SU-DHL-6 (cell line): ENCODE data around the gene MSX1.

Experiments used
- H2AFZ ChIP-seq: fragments of 200-600 bp; sonication (generic); 2 replicates; pipeline ENCODE4 v1.6.1; 2014; ENCODE audit warnings: low read depth, mild to moderate bottlenecking, moderate library complexity, mixed read lengths, antibody characterized with exemption, low read length; ENCODE audit not compliant: severe bottlenecking
- H3F3A ChIP-seq: fragments of 200-600 bp; shearing (Covaris generic); 2 replicates; pipeline ENCODE4 v1.6.0; 2016; ENCODE audit warnings: antibody characterized with exemption, mild to moderate bottlenecking; ENCODE audit not compliant: insufficient read depth
- H3K27ac ChIP-seq: fragments of 200-600 bp; sonication (generic); 2 replicates; pipeline ENCODE4 v1.5.1; 2016; ENCODE audit warnings: low read depth, mild to moderate bottlenecking, low read length, moderate library complexity, mixed read lengths
- H3K27me3 ChIP-seq: fragments of 200-600 bp; sonication (generic), shearing (Covaris generic); 2 replicates; pipeline ENCODE4 v1.6.0; 2014; ENCODE audit warnings: mild to moderate bottlenecking, low read length
- H3K36me3 ChIP-seq: fragments of 200-600 bp; sonication (generic); 2 replicates; pipeline ENCODE4 v1.6.1; 2014; ENCODE audit warnings: mild to moderate bottlenecking, low read length, mixed read lengths
- H3K4me2 ChIP-seq: fragments of 300-600, 200-600 bp; shearing (Covaris generic), sonication (generic); 2 replicates; pipeline ENCODE4 v1.6.0; 2014; ENCODE audit warnings: low read length, low read depth, mild to moderate bottlenecking; ENCODE audit not compliant: poor library complexity, severe bottlenecking
- H3K4me3 ChIP-seq: fragments of 200-600 bp; sonication (generic); 2 replicates; pipeline ENCODE4 v1.5.1; 2014; ENCODE audit warnings: antibody characterized with exemption, low read length, mild to moderate bottlenecking, mixed read lengths; ENCODE audit not compliant: insufficient read depth, poor library complexity, severe bottlenecking
- H3K79me2 ChIP-seq: fragments of 200-600 bp; sonication (generic); 2 replicates; pipeline ENCODE4 v1.6.1; 2014; ENCODE audit warnings: mild to moderate bottlenecking, low read length, moderate library complexity; ENCODE audit not compliant: insufficient read depth
- H3K9ac ChIP-seq: fragments of 200-600 bp; sonication (generic); 2 replicates; pipeline ENCODE4 v1.7.0; 2014; ENCODE audit warnings: mild to moderate bottlenecking, low read length
- H3K9me2 ChIP-seq: fragments of 200-600 bp; sonication (generic); replicated peaks from 2 replicates; pipeline ENCODE4 v1.6.1; 2014; ENCODE audit warnings: low read length; ENCODE audit not compliant: insufficient read depth
- H3K9me3 ChIP-seq: fragments of 200-600 bp; sonication (generic); 2 replicates; pipeline ENCODE4 v1.6.1; 2014; ENCODE audit warnings: low read length, mixed read lengths; ENCODE audit not compliant: insufficient read depth
- H4K20me1 ChIP-seq: fragments of 200-600 bp; sonication (generic); 2 replicates; pipeline ENCODE4 v1.6.1; 2014; ENCODE audit warnings: low read depth, mild to moderate bottlenecking, antibody characterized with exemption, low read length, moderate library complexity, mixed read lengths
- EZH2phosphoT487 ChIP-seq: fragments of 200-600 bp; sonication (generic), shearing (Covaris generic); conservative IDR thresholded peaks from 2 replicates; pipeline ENCODE4 v1.6.1; 2018; ENCODE audit warnings: mild to moderate bottlenecking, antibody characterized with exemption, low read length, moderate library complexity, mixed read lengths
- TF ChIP-seq, protein P1 (sequence below): fragments of 200-600 bp; sonication (generic); IDR thresholded peaks from one replicate; pipeline ENCODE4 v1.5.1; 2017; ENCODE audit warnings: antibody characterized with exemption, mild to moderate bottlenecking, low read length, moderate library complexity; ENCODE audit not compliant: insufficient read depth, poor library complexity, severe bottlenecking

The MSX1 gene

GRCh38 chr4:4867375-4868039 is 8.0 kb downstream of the MSX1 start:
- Histone ChIP-seq H3K36me3 (no peaks in the 10 kb centered on the region), H3K27ac (no peak overlapping the region), H3K9ac (no peak overlapping the region), H3K4me2 (no peak overlapping the region), H3K27me3 (no peaks in the 10 kb centered on the region), H3F3A (no peaks in the 10 kb centered on the region), H4K20me1 (no peaks in the 10 kb centered on the region), H3K4me3 (no peak overlapping the region), H3K9me2 (no peaks in the 10 kb centered on the region), H3K79me2 (no peaks in the 10 kb centered on the region), H2AFZ (no peak overlapping the region), H3K9me3 (no peaks in the 10 kb centered on the region)
- no peak for TF ChIP-seq EZH2phosphoT487
- TF ChIP-seq, protein P1, sequence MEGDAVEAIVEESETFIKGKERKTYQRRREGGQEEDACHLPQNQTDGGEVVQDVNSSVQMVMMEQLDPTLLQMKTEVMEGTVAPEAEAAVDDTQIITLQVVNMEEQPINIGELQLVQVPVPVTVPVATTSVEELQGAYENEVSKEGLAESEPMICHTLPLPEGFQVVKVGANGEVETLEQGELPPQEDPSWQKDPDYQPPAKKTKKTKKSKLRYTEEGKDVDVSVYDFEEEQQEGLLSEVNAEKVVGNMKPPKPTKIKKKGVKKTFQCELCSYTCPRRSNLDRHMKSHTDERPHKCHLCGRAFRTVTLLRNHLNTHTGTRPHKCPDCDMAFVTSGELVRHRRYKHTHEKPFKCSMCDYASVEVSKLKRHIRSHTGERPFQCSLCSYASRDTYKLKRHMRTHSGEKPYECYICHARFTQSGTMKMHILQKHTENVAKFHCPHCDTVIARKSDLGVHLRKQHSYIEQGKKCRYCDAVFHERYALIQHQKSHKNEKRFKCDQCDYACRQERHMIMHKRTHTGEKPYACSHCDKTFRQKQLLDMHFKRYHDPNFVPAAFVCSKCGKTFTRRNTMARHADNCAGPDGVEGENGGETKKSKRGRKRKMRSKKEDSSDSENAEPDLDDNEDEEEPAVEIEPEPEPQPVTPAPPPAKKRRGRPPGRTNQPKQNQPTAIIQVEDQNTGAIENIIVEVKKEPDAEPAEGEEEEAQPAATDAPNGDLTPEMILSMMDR: no peak

GRCh38 chr4:4868040-4868757 is 8.7 kb downstream of the MSX1 start:
- TF ChIP-seq, protein P1: no peak
- no peak for TF ChIP-seq EZH2phosphoT487
- no peak overlapping the region for H3K4me2 ChIP-seq
- H3K9me3 ChIP-seq: no peaks in the 10 kb centered on the region
- no peak overlapping the region for H2AFZ ChIP-seq
- no peak overlapping the region for H3K9ac ChIP-seq
- H3F3A ChIP-seq: no peaks in the 10 kb centered on the region
- no peaks in the 10 kb centered on the region for H3K79me2 ChIP-seq
- H3K27ac ChIP-seq: no peak overlapping the region
- H3K4me3 ChIP-seq: no peak overlapping the region
- no peaks in the 10 kb centered on the region for H3K27me3 ChIP-seq
- H4K20me1 ChIP-seq: no peaks in the 10 kb centered on the region
- no peaks in the 10 kb centered on the region for H3K9me2 ChIP-seq
- H3K36me3 ChIP-seq: no peaks in the 10 kb centered on the region

GRCh38 chr4:4868758-4869723 is 9.6 kb downstream of the MSX1 start:
- H3K4me3 ChIP-seq: no peak overlapping the region
- TF ChIP-seq, protein P1: no peak
- TF ChIP-seq EZH2phosphoT487: no peak
- H3F3A ChIP-seq: no peaks in the 10 kb centered on the region
- H2AFZ ChIP-seq: no peak overlapping the region
- H3K27ac ChIP-seq: no peak overlapping the region
- no peaks in the 10 kb centered on the region for H3K27me3 ChIP-seq
- H3K79me2 ChIP-seq: no peaks in the 10 kb centered on the region
- H3K4me2 ChIP-seq: no peak overlapping the region
- no peaks in the 10 kb centered on the region for H3K9me3 ChIP-seq
- no peaks in the 10 kb centered on the region for H3K9me2 ChIP-seq
- H4K20me1 ChIP-seq: no peaks in the 10 kb centered on the region
- H3K9ac ChIP-seq: no peak overlapping the region
- no peaks in the 10 kb centered on the region for H3K36me3 ChIP-seq
